HS-5 (cell line): Measurements from ENCODE around the gene SCYGR3.
A peak's percentile ranks its signal among the peaks of the same experiment; 100 is the strongest.

Source experiments
- DNase-seq: peaks from one replicate; pipeline ENCODE4 v3.0.0-alpha.2; 2012; ENCODE audit warnings: low read depth

Gene SCYGR3, protein sequence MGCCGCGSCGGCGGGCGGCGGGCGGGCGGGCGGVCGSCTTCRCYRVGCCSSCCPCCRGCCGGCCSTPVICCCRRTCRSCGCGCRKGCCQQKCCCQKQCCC

GRCh38 chr2:227614740-227615139, at the start of gene SCYGR3:
Gene SCYGR3, minus strand, starts transcription at chr2:227614840. Its CDS starts 0 bp downstream, at chr2:227614840.
- DNase-seq = no peak

DNA sequence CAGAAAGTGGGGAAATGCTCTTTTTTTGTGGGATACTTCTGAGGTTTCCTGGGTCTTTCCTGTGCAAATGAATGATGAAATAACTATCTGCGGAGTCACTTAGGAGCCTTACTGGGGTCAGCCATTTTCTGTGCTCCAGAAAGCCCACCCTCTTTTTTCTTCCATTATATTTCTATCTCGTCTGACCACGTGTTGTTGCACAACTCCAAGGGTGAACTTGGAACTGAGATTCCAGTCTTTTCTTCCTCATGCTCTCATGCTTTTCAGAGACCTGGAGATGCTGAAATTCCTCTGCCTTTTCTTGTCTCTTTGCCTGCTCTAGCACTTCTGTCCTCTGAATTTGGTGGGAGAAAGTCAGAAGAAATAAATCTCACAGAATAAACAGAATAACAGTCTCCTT, 47.2 kb upstream of the SCYGR3 start:
- no peak for DNase-seq

DNA sequence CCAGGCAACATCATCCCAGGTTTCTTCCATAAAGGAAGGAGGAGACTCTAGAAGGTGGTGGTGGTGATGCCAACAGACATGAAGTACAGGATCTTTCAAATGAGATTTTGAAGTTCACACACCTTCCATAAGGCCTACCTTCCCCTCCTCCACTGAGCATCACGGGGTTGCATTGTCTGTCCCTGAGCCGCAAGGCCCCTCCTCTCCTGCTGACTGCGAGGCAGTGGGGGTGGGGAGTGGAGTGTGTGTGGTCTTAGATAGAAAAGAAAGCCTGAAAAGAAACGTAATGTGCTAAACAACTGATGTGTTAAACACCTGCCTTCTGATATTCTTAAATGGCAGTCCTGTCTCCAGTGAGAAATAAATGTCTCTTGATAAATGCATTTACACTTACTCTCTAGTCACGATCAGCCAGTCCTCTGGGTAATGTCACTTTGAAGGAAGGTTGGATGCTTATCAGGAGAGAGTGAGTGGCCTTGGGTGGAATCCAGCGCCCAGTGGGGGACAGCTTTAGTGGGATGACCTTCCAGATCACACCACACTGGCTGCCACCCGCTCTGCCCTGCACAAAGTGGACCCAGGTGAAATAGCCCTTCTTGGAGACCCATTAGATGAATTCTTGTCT, 46.5 kb upstream of the SCYGR3 start:
- DNase-seq = no peak

DNA sequence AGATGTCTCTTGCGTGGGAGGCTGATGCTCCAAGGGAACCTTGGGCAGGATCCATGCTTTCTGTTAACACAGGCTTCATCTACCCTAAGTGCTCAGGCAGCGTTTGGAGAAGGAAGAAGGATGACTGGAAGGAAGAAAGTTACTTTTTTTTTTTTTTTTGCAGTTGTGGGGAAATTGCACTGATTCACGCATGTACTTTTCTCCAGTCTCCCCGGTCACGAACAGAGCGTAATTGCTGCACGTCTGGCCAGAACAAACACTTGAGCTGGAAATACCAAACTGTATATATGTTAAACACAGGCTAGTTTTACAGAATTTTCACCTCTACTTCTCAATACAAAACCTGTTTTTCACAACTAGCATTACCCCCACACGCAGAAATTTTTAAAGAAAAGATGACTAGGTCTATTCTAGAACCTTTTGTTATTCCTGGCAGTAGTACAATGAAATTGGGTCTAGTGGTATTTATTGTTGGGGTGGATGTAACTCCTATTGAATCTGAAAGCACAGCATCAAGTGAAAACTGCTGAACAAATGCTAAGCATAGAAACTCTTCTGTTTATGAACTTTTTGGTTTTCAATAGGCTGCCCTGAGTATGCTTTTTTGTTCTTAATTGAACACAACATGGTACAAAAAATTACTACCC, 42.7 kb upstream of the SCYGR3 start:
- no peak for DNase-seq

- DNase-seq = peak; percentile 90
Observed at GRCh38 chr2:227655454-227655853, 40.8 kb upstream of the SCYGR3 start.

GRCh38 chr2:227654426-227654825, 39.8 kb upstream of the SCYGR3 start:
- DNase-seq = no peak

- DNase-seq = peak; percentile 32
Observed at GRCh38 chr2:227653419-227653818, 38.8 kb upstream of the SCYGR3 start.

- no peak for DNase-seq
Observed at GRCh38 chr2:227643990-227644551, 29.4 kb upstream of the SCYGR3 start.

- no peak for DNase-seq
Observed at GRCh38 chr2:227642656-227643055, 28.0 kb upstream of the SCYGR3 start.

DNA sequence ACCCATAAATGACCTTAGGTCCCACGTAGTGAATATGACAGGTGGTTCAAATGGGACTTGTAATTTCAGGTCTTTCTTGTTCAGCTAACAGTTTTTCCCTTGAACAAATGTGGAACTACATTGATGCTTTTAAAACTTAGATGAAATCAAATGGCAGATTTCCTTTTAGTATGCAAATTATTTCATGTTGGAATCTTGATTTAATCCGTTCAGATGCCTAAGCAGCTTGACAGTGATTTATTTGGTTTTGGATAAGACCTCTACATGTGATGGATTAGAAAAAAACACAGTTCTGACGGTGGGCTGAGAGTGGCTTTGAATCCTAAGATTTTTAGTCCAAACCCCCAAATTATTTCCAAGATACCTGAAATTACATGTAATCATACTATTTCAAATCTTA, 19.6 kb upstream of the SCYGR3 start:
- no peak for DNase-seq

DNA sequence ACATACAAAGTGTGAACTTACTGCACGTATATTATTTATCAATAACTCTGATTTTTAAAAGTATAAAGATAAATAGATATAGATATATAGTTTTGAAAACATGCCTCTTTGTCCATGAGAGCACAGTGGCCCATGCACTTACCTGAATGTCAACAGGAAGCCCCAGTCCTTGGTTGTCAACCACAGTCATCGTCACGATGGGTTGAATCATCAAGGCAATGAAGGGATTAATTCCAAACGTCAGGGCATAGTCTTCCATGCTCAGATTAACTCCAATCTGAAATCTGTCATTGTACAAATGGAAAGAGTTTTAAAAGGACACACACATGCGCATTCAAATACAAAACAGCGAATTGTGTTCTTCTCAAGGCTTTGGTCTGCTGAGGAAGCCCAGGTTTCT, 18.2 kb upstream of the SCYGR3 start:
- DNase-seq = no peak

DNA sequence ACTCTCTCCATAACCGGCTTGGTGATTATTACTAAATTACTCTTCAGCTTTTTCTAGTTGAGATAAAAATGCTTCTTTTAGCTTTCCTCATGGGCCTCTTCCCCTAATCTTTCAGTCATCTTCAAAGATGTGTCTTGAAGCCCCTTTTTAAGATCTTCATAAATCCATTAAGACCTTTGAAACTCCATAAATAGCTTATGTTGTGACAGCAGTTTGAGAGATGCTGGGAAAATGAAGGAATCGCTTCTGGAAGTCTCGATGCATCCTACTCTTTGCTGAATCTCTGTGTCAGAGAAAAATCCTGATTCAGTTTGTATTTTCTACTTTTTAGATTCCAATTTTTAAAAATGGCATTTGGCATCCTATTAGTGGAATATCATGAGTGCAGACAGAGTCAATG, 15.7 kb upstream of the SCYGR3 start:
- no peak for DNase-seq

DNA sequence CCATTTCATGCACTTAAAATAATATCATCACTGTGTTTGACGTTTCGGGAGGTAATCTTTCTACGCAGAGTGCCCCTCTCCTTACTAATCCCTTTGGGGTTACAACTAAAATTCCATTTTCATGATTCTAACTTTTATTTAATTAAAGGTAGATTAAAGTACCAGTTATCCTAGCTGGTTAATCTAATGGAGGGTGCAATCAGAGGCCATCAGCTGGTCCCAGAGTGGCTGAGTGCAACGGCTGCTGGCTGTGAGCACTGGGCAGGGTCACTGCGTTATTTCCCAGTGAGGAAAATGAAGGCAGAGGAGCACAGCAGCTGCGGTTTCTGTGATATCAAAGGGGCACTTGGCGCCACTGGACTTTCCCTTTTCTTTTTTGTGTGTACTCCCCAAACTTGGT, 14.8 kb upstream of the SCYGR3 start:
- DNase-seq = no peak

DNA sequence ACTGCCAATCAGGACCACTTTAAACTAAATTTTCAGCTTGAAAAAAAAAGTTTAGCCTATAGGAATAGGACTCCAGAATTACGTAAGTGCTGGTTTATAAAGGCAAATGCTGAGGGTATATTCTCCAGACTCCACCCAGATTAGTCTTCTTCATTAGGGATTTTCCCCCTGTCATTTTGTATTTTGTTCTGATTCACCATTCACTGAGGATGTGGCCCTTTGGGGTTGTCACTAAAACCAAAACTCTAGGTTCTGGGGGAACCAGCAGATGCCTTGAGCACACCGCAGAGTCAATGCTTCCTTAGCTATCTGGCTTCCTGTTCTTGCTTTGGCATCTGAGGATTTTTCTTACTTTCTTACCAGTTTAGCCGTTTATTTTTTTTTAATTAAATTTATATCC, 13.1 kb upstream of the SCYGR3 start:
- DNase-seq = no peak

GRCh38 chr2:227626580-227627151, 12.0 kb upstream of the SCYGR3 start:
- no peak for DNase-seq

DNA sequence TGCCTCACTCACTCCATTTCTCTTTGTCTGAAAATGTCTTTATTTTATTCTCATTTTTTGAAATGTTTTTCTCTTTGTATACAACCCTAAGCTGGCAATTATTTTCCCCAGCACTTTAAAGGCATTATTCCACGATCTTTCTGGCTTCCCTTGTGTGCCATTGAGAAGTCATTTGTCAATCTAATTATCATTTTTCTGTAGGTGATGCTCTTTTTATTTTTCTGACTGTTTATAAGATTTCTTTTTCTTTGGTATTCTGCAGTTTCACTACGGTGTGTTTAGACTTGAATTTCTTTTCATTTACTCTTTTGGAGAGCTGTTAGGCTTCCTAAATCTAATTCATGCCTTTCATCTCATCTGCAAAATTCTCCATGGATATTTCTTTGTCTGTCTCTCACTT, 10.8 kb upstream of the SCYGR3 start:
- DNase-seq = no peak

DNA sequence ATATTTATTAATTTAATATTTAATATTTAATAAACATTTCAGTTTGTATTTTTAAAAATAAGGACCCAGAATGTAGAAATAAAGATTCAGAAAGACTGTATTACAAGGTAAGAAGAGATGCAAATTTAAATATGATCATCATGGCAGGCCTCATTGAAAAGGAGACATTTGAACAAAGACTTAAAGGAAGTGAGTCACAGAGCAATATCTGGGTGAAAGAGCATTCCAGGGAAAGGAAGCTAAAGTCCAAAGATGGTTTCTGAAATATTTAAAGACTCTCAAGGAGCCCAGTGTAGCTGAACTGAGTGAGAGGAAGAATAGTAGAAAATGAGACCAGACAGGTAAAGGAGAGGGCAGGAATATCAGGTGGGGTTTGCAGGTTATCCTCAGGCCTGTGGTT, 8.6 kb upstream of the SCYGR3 start:
- DNase-seq = peak; percentile 45

- no peak for DNase-seq
Observed at GRCh38 chr2:227617316-227618230, 2.9 kb upstream of the SCYGR3 start, which contains the start of gene SCYGR4. Gene SCYGR4, plus strand, starts transcription at chr2:227617498. Its CDS starts 0 bp downstream, at chr2:227617498.

GRCh38 chr2:227616631-227617030, 2.0 kb upstream of the SCYGR3 start:
- DNase-seq = no peak

DNA sequence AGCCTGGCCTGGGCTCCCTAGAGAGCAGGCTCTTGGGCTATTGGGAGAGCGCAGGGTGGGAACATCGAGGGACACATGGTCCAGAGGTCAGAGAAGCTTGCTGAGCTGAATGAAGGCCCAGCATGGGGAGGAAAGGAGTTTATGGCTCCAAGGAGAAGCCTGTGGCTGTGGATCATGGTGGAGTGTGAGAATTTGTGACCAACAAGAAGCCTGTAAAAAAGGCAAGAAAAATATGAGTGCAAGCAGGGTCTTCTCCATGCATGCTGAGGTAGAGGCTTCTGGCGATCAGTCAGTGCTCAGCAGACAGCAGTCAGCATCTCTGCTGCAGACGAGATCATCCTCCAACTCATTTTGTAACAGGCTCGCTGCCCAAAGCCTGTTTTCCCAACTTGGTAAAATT, 1.3 kb upstream of the SCYGR3 start:
- no peak for DNase-seq

- DNase-seq = no peak
Observed at GRCh38 chr2:227615181-227615580, 541 bp upstream of the SCYGR3 start.

DNA sequence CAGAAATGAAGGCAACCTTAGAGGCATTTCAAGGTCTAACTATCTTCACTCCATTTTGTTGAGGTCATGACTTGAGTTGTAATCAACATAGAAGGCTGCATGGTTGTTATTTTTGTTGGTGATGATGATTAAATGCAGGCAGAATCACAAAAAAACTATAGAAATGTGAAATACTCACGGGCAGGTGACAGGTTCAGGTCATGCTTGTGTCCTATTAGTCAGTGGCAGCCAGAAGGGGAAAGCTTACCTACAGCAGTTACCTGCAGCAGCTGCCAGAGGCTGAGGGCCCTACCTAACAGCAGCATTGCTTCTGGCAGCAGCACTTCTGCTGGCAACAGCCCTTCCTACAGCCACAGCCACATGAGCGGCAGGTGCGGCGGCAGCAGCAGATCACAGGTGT, 394 bp downstream of the SCYGR3 start:
- DNase-seq = no peak
